ENCODE data around the gene BEST2. TPM values are rescaled to one million over a fixed set of nuclear protein-coding genes. Genes with fewer than 3 reads are reported as not detected.

The BEST2 gene
- total RNA-seq, 1 donor from 2014 or later, result not detected

GRCh38 chr19:12786952-12787351 lies 35.4 kb downstream of the BEST2 start:
- Mint-ChIP-seq H3K27ac (ENCODE audit: unreplicated experiment) (peak overlapping the region; percentile 85), H3K36me3 (ENCODE audit: unreplicated experiment) (no peaks in the 10 kb centered on the region), H3K27me3 (ENCODE audit: unreplicated experiment) (no peaks in the 10 kb centered on the region), H3K9me3 (ENCODE audit: unreplicated experiment) (no peaks in the 10 kb centered on the region), H3K4me3 (ENCODE audit: unreplicated experiment) (no peak overlapping the region), H3K4me1 (ENCODE audit: unreplicated experiment) (peaks cover 38% of the 10 kb centered on the region)
- no peak for DNase-seq (ENCODE audit: extremely low spot score, unreplicated experiment)
- TF ChIP-seq, protein P1, sequence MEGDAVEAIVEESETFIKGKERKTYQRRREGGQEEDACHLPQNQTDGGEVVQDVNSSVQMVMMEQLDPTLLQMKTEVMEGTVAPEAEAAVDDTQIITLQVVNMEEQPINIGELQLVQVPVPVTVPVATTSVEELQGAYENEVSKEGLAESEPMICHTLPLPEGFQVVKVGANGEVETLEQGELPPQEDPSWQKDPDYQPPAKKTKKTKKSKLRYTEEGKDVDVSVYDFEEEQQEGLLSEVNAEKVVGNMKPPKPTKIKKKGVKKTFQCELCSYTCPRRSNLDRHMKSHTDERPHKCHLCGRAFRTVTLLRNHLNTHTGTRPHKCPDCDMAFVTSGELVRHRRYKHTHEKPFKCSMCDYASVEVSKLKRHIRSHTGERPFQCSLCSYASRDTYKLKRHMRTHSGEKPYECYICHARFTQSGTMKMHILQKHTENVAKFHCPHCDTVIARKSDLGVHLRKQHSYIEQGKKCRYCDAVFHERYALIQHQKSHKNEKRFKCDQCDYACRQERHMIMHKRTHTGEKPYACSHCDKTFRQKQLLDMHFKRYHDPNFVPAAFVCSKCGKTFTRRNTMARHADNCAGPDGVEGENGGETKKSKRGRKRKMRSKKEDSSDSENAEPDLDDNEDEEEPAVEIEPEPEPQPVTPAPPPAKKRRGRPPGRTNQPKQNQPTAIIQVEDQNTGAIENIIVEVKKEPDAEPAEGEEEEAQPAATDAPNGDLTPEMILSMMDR (IDR thresholded peaks at IDR 0.05), result no peak

GRCh38 chr19:12787458-12787857 lies 35.9 kb downstream of the BEST2 start:
- Mint-ChIP-seq H3K4me3 (ENCODE audit: unreplicated experiment) (no peak overlapping the region), H3K36me3 (ENCODE audit: unreplicated experiment) (no peaks in the 10 kb centered on the region), H3K27me3 (ENCODE audit: unreplicated experiment) (no peaks in the 10 kb centered on the region), H3K27ac (ENCODE audit: unreplicated experiment) (peak overlapping the region; percentile 98), H3K4me1 (ENCODE audit: unreplicated experiment) (peaks cover 34% of the 10 kb centered on the region), H3K9me3 (ENCODE audit: unreplicated experiment) (no peaks in the 10 kb centered on the region)
- TF ChIP-seq, protein P1 (IDR thresholded peaks at IDR 0.05), result no peak
- no peak for DNase-seq (ENCODE audit: extremely low spot score, unreplicated experiment)

DNA sequence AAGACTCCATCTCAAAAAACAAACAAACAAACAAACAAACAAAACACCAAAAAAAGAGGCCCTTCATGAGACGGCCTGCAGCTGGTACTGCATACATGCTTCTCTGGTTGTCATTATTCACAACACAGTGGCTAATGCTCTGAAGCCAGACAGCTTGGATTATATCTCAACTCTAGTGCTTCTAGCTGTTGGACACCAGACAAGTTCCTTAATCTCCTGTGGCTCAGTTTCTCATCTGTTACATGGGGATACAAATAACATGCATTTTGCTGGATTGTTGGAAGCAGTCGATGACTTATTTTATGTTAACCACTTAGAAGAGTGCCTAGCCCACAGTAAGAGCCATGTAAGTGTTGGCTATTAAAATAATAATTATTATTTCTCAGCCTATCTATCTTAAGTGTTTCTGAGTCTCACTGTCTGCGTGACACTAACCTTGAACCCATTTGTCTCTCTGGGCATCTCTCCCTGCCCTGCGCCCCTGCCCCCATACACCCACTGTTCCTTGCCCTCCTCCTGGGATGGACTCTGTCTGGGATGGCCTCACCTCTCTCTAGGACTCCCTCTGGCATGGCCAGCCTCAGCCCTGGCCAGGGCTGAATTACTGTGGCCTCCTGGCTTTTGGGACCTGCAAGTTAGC lies 36.6 kb downstream of the BEST2 start:
- peak overlapping the region; percentile 70 for H3K4me3 Mint-ChIP-seq (ENCODE audit: unreplicated experiment)
- H3K27ac Mint-ChIP-seq (ENCODE audit: unreplicated experiment), result peak overlapping the region; percentile 98
- H3K36me3 Mint-ChIP-seq (ENCODE audit: unreplicated experiment), result peaks cover under 1% of the 10 kb centered on the region

DNA sequence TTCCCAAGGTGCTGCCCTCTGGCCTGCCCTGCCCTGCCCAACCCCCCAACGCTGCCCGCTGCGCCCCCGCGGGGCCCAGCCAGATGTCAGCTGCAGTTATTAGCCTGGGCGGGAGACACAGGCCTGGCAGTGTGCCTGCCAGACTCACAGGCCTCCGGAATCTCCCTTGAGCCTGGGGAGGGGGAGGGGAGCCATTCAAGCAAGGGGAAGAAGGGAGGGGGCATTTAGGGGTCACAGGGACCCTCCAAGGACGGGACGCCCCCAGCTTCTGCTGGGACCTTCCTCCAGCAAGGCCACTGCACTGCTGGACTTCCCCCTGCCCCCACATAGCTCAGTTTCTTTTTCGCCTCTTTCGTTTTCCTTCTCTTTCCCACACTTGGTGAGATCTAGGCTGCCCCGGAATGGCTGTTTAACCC lies 37.1 kb downstream of the BEST2 start:
- TF ChIP-seq, protein P1 (IDR thresholded peaks at IDR 0.05), result no peak
- no peak for DNase-seq (ENCODE audit: extremely low spot score, unreplicated experiment)
- H3K4me1 Mint-ChIP-seq (ENCODE audit: unreplicated experiment), result peaks cover 34% of the 10 kb centered on the region
- peak overlapping the region; percentile 98 for H3K27ac Mint-ChIP-seq (ENCODE audit: unreplicated experiment)
- H3K27me3 Mint-ChIP-seq (ENCODE audit: unreplicated experiment), result no peaks in the 10 kb centered on the region
- no peaks in the 10 kb centered on the region for H3K9me3 Mint-ChIP-seq (ENCODE audit: unreplicated experiment)
- H3K36me3 Mint-ChIP-seq (ENCODE audit: unreplicated experiment), result peaks cover 2% of the 10 kb centered on the region
- H3K4me3 Mint-ChIP-seq (ENCODE audit: unreplicated experiment), result peak overlapping the region; percentile 70

More for the DNA sequence above, 36.6 kb downstream of the BEST2 start:
- Mint-ChIP-seq H3K4me1 (ENCODE audit: unreplicated experiment) (peaks cover 34% of the 10 kb centered on the region), H3K9me3 (ENCODE audit: unreplicated experiment) (no peaks in the 10 kb centered on the region), H3K27me3 (ENCODE audit: unreplicated experiment) (no peaks in the 10 kb centered on the region)
- TF ChIP-seq, protein P1 (IDR thresholded peaks at IDR 0.05), result no peak
- no peak for DNase-seq (ENCODE audit: extremely low spot score, unreplicated experiment)

DNA sequence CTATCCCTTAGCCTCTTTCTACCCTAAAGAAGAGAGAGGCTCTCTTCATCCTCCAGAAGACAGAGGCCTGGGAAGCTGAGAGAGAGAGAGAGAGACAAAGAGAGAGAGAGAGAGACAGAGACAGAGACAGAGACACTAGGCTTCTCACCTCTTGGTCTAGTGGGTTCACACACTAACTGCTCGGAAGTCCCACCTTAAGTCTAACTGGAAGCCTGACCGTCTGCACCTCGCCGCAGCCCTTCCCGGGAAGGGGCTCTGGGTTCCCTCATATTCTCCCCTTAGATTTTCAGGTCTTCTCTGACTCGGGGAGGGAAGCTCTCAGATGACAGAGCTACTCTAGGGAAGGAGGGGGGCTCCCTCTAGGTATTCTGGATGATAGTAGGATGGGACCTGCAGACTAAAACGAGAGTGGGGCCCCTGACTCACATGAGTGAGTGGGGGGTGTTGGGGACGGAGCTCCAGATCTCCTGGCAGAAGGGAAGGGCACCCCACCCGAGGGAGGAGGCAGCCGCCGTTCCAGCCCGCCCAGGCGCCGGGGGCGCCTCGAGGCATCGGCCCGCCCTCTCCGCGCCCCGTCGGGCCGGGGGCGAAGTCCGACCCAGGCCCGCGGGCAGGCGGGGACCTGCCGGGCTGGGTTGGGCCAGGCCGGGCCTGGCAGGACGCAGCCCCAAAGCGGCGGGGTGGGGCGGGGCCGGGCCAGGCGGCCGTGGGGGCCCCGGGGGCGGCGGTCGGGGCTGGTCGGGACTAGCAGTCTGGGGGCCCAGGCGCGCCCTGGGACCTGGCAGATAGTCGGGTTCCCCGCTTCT lies 37.7 kb downstream of the BEST2 start:
- Mint-ChIP-seq H3K9me3 (ENCODE audit: unreplicated experiment) (no peaks in the 10 kb centered on the region), H3K27ac (ENCODE audit: unreplicated experiment) (peak overlapping the region; percentile 98), H3K36me3 (ENCODE audit: unreplicated experiment) (peaks cover 2% of the 10 kb centered on the region), H3K4me1 (ENCODE audit: unreplicated experiment) (peaks cover 38% of the 10 kb centered on the region), H3K4me3 (ENCODE audit: unreplicated experiment) (peak overlapping the region; percentile 70), H3K27me3 (ENCODE audit: unreplicated experiment) (no peaks in the 10 kb centered on the region)
- TF ChIP-seq, protein P1 (IDR thresholded peaks at IDR 0.05), result no peak
- DNase-seq (ENCODE audit: extremely low spot score, unreplicated experiment), result no peak
